ENCODE data around the gene MYORG.
A peak's percentile ranks its signal among the peaks of the same experiment; 100 is the strongest.
"Not testable (repeated sequence)": the region's sequence is repeated elsewhere in the genome, so short reads cannot be mapped to it uniquely, and the experiment has no call there.

Gene MYORG

GRCh38 chr9:34367751-34368410 is 8.8 kb downstream of the MYORG start:
- not testable (repeated sequence) for DNase-seq

- DNase-seq: no peak
Measured at GRCh38 chr9:34366365-34366764, 10.3 kb downstream of the MYORG start.

GRCh38 chr9:34365282-34365681 is 11.4 kb downstream of the MYORG start:
- DNase-seq: no peak

- DNase-seq: no peak
Measured at GRCh38 chr9:34363619-34364351, 12.9 kb downstream of the MYORG start.

- DNase-seq: no peak
Measured at GRCh38 chr9:34362614-34363214, 14.0 kb downstream of the MYORG start.

GRCh38 chr9:34352957-34353356 is 23.7 kb downstream of the MYORG start:
- not testable (repeated sequence) for DNase-seq

GRCh38 chr9:34352122-34352652 is 24.5 kb downstream of the MYORG start:
- DNase-seq: not testable (repeated sequence)

GRCh38 chr9:34349324-34349723 is 27.4 kb downstream of the MYORG start:
- no peak for DNase-seq

GRCh38 chr9:34347800-34348158 is 28.9 kb downstream of the MYORG start:
- no peak for DNase-seq

- DNase-seq: no peak
Measured at GRCh38 chr9:34346873-34347799, 29.6 kb downstream of the MYORG start.

- DNase-seq: no peak
Measured at GRCh38 chr9:34343605-34344004, 33.1 kb downstream of the MYORG start.

- DNase-seq: no peak
Measured at GRCh38 chr9:34343090-34343489, 33.6 kb downstream of the MYORG start.

- no peak for DNase-seq
Measured at GRCh38 chr9:34341659-34342295, 34.9 kb downstream of the MYORG start.

GRCh38 chr9:34338665-34339385 is 37.9 kb downstream of the MYORG start:
- no peak for DNase-seq

GRCh38 chr9:34338079-34338478 is 38.6 kb downstream of the MYORG start:
- not testable (repeated sequence) for DNase-seq

GRCh38 chr9:34337403-34337802 is 39.3 kb downstream of the MYORG start:
- DNase-seq: peak; percentile 35

- DNase-seq: no peak
Measured at GRCh38 chr9:34335376-34335775, 41.3 kb downstream of the MYORG start.

GRCh38 chr9:34334916-34335315 is 41.8 kb downstream of the MYORG start:
- DNase-seq: no peak

GRCh38 chr9:34334337-34334824 is 42.3 kb downstream of the MYORG start:
- DNase-seq: no peak

- no peak for DNase-seq
Measured at GRCh38 chr9:34333836-34334235, 42.9 kb downstream of the MYORG start.
